ENCODE data around the gene SBSN.

The SBSN gene

GRCh38 chr19:35533822-35534392, 5.8 kb upstream of the SBSN start:
- DNase-seq (ENCODE audit: low read depth) = peak; percentile 38

GRCh38 chr19:35533201-35533821, 5.2 kb upstream of the SBSN start, which contains the start of gene GAPDHS:
Gene GAPDHS (plus strand): TSS chr19:35533456. CDS start chr19:35533528, 72 bp downstream.
- no peak for DNase-seq (ENCODE audit: low read depth)

- no peak for DNase-seq (ENCODE audit: low read depth)
These were observed 3.2 kb upstream of the SBSN start for GRCh38 chr19:35531291-35531690.

DNA sequence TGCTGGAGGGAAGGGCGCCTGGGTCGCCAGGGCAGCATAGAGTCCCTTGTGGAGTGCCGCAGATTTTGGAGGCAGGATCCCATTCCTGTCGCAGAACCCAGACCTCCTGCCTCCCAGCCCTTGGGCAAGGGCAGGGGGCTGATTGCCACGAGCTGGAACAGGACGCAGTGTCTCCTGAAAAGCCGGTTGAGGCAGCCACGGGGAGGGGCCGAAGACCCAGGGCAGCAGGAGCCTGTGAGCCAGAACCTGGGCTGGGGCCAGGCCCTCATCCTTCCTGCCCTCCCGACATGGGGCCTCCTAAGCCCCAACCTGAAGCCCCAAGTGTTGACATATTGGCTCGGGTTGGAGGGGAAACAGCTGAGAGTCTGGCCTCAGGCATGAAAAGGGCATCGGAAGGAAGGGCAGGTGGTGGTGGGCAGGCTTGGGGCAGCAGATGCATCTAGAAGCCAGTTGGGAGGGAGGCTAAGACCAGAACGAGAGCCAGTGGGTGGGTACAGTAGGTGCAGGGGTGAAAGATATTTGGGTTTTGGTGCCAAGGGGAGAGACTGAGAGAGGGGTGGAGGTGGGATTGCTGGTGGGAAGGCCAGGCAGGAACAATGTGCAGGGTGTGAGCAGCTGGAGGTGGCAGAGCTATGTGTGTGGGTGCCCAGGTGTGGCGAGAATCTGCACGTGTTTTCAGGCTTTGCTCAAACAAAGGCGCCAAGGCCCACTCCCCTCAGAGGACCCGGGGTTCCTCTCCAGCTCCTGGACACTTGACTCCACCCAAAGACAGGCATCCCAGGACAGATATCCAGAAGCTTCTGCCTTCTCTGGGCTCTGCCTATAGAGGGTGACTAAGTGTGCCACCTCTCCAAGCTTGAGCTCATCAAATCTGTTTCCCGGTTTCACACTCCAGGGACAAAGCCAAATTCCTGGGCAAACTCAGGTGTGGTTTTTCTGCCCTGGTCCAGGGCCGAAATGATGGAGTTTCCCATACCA, 1.4 kb upstream of the SBSN start:
- no peak for DNase-seq (ENCODE audit: low read depth)

GRCh38 chr19:35525873-35526272, 2.2 kb downstream of the SBSN start:
- no peak for DNase-seq (ENCODE audit: low read depth)

- DNase-seq (ENCODE audit: low read depth) = no peak
These were observed 3.8 kb downstream of the SBSN start for GRCh38 chr19:35524181-35524837.

GRCh38 chr19:35522745-35523327, 5.3 kb downstream of the SBSN start:
- no peak for DNase-seq (ENCODE audit: low read depth)

DNA sequence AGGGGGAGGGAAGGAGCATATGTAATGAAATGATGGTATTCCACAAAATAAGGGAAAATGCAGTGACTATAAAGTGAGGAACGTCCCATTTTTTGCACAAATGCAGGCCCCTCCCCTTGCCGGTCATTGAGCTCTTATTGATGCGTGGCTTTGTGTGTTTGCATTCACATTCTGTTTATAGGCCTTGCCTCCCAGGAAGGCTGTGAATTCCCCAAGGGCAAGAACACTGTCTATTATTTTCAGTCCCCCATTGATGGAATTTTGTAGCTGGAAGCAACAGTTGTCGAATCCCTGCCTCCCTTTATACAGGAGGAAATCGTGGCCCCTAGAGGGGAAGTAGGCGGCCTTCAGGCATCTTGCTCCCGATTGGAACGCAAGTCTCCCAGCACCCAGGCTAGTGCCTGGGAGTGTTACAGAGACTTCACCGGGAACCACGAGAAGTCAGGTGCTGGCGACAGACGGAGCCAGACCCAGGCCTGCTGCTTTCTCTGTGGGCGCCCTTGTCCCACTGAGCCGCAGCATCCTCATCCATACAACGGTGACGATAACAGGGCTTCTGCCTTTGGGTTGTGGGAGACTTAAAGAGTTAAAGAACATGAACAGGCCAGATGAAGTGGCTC, 6.9 kb downstream of the SBSN start:
- DNase-seq (ENCODE audit: low read depth) = no peak

GRCh38 chr19:35519291-35519690, 8.8 kb downstream of the SBSN start:
- DNase-seq (ENCODE audit: low read depth) = peak; percentile 53

DNA sequence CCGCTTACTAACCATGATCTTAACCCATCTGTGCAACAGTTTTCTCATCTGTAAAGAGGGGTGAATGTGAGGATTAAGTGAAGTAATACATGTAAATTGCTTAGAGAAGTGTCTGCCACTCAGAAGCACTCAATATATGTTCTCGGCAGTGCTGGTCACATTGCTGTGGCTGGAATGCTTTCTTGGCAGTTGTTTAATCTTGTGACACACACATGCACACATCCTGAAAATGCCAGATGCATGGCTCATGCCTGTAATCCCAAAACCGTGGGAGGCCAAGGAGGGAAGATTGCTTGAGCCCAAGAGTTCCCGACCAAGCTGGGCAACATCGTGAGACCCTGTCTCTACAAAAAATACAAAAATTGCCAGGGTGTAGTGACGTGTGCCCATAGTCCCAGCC, 9.8 kb downstream of the SBSN start:
- DNase-seq (ENCODE audit: low read depth) = peak; percentile 94

DNA sequence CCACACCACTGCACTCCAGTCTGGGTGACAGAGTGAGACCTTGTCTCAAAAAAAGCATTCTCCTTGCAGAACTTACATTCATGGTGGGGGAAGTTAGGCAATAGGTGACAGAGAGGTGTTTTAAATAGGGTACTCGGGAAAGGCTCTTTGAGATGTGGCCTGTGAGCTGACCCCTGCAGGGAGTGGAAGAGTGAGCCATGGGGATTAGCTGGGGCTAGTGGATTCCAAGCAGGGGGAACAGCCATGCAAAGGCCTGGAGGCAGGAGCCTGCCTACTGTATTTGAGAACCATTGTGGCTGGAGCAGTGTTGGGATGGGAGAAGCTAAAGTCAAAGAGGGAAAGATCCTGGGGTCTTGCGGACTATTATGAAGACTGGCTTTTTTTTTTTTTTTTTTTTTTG, 10.8 kb downstream of the SBSN start:
- no peak for DNase-seq (ENCODE audit: low read depth)

- no peak for DNase-seq (ENCODE audit: low read depth)
These were observed 11.8 kb downstream of the SBSN start for GRCh38 chr19:35516310-35516709.

GRCh38 chr19:35514282-35514809, 13.8 kb downstream of the SBSN start:
- DNase-seq (ENCODE audit: low read depth) = peak; percentile 55

GRCh38 chr19:35513628-35514281, 14.4 kb downstream of the SBSN start, which contains the start of gene DMKN:
Gene DMKN (minus strand): TSS chr19:35513649. CDS start chr19:35513475, 174 bp downstream.
- peak; percentile 65 for DNase-seq (ENCODE audit: low read depth)

DNA sequence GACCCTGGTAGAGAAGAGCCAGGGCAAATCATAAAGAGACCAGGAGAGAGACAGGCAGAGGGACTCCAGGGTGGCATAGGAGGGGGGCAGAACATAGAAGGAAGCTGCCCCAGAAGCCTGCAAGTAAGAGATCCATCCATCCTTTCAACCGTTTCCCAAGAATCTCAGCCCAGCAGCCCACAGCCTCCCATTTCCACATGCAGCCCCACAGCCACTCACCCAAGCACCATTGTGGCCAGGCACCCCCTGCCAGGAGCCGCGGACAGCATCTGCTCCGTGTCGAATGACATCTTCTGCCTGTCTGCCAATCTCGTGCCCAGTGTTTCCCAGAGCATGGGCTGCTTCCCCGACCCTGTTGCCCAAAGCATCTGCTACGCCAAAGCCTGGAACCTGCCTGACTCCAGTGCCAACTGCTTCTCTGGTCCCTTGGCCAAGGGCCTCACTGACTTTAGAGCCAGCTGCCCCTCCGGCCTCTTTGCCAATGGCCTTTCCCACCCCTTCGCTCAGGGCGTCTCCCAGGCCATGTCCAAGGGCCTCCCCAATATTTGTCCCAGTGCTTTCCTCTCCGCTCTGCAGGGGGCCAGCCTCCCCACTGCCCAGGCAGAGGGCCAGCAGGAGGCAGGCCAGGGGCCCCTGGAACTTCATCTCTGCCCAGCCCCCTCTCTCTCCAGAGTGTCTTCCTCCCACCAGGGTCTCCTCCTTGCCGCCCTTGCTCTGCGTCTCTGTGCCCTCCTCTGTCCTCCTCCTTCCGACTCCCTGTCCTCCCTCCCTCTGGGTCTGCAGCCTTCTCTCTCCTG, 15.1 kb downstream of the SBSN start:
- DNase-seq (ENCODE audit: low read depth) = no peak

- no peak for DNase-seq (ENCODE audit: low read depth)
These were observed 16.8 kb downstream of the SBSN start for GRCh38 chr19:35511337-35511736.

- no peak for DNase-seq (ENCODE audit: low read depth)
These were observed 17.5 kb downstream of the SBSN start for GRCh38 chr19:35510626-35510964.

DNA sequence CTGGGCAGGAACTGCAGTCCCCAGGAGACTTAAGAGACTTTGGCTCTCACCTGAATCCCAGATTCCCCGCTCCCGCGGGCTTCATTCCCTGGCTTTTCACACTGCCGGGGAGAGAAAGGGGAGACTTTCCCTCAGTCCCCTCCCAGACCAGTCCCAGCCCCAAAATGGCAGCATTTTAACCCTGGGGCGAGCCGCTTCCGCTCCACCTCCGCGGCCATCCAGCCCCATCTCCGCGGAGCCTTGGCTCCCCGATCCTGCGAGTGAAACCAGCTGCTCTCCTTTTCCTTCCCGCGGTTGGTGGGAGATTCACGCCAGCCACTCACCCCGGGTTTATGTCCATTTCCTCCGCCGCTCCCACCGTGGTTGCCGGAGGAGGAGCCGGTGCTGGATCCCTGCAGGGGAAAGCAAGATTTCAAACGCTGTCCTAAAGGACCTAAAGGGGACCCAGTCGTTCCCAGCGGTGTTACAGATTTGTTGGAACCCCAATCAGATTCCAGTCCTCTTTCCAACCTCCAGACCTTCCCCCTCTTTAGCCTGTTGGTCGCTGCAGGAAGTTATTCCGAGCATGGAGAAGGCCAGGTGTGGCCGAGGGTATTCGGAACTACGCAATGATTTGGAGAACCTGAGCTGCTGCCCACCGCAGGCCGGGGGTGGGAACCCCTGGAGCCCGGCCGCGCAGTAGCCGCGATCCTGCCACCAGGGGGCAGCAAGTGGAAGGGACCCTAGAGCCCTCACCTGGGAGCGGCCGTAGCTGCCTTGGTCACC, 18.1 kb downstream of the SBSN start:
- DNase-seq (ENCODE audit: low read depth) = peak; percentile 65

DNA sequence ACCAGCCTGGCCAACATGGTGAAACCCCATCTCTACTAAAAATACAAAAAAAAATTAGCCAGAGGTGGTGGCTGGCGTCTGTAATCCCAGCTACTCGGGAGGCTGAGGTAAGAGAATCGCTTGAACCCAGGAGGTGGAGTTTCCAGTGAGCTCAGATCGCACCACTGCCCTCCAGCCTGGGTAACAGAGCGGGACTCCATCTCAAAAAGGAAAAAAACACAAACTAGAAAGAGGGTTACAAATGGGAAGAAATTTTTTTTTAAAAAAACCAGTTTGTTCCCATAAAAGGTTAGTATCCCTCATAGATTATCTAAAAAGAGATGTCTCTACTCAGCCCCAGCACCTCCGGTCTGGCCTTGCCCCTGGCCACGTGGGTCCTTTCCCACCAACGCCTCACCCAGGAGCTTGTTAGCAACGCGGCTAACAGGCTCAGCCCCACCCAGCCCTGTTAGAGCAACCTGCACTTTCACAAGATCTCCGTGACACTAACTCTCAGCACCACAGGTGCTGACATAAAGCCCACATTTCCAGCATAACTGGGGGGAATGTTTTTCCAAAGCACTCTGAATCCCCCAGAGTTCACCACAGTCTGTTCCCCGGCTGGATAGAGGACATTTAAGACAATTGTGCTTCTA, 19.0 kb downstream of the SBSN start:
- DNase-seq (ENCODE audit: low read depth) = no peak
